GM18951 (cell line): ENCODE measurements around the gene KIRREL3.

Experiments used
- POLR2A ChIP-seq: IDR thresholded peaks from 4 replicates; pipeline ENCODE4 v1.6.1; 2011; ENCODE audit warnings: mild to moderate bottlenecking; ENCODE audit not compliant: insufficient read length, insufficient read depth; ENCODE audit errors: extremely low read depth
- in situ Hi-C: fragments of 300-500 bp; cut with MboI; formaldehyde crosslinking; loops from one replicate; pipeline ENCODE4 v1.12.0; 2022; ENCODE audit warnings: low sequenced_read_pairs, mixed read lengths, inconsistent platforms; ENCODE audit not compliant: unreplicated experiment

Gene KIRREL3

DNA sequence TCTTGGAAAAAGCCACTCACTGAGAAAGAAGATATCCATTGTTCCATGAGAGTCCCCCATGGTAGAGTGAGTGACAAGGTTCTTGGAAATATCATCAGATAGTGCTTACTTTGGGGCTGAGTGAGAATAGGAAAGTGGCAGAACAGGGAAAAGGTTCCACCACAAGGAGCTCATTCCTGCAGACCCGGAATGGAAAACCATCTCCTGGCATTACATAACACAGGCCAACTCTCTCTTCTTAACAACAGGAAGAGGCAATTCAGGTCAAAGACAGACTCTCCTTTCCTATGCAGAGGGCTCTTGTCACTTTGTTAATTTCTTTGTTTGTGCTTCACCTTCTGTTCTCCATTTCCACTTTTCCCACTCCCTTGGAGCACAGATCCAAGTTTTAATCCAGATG lies 259.7 kb downstream of the KIRREL3 start:
- in situ Hi-C loops: no loop called here
- TF ChIP-seq POLR2A: no peak

DNA sequence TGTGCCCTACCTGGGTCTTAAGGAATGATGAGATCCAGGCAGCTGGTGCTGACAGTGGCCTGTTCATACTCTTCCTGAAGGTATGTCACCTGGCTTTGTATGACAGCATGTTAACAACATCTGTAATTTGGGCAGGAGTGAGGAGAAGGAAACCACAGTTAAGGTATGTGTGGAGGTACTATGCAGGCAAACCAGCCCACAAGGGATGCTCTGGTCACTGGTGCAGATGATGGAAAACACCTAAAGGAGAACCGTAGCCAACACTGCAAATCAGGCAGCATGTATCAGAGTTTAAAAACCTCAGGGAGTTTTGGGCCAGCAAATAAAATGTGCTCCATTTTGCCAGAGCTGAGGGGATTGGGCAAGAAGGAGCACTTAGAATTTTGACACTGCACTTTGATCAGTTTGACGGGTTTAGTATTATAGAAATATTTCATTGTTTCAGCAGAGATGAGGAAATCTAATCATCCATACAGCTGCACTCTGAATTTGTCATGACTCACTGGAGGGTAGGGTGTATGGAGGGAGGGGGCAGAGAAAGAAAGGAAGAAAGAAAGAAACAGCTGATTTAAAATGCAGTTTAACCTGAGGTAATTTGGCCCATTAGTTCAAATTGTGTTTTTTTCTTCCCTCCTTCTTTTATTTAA lies 260.9 kb downstream of the KIRREL3 start:
- in situ Hi-C loops: no loop called here
- TF ChIP-seq POLR2A: no peak

DNA sequence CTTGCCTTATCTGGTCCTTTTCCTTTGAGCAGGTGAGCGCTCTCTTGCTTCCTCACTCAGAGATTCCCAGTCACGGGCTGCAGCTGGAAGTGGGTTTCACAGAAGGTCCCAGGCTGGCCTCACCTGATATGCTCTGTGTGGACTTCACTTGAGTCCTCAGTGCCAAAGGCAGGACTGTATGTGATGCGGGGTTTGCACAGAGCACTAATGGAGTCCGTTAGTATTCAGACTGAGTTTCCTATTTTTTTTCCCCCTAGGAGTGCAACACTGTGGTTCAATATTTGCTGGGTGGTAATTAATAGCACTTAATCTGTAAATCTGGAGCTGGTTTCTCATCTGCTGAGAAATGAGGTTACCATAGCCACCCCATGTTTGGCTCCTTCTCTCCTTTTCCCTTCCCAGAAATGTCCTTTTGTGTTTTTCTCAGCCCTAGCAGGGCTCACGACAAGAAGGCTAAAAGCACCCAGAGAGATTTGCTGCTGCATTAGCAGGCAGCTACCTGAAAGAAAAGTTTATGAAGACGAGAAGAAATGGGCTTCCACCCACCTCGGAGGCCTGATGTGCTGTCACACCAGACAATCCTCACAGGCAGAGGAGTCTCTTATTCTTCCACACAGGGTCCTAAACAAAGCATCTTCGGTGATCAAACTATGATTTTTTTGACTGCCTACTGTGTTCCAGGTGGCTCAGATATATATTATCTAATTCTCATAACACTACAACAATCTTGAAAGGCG lies 262.1 kb downstream of the KIRREL3 start:
- in situ Hi-C loops: no loop called here
- no peak for TF ChIP-seq POLR2A

- in situ Hi-C loops: no loop called here
- TF ChIP-seq POLR2A: no peak
These were observed 263.6 kb downstream of the KIRREL3 start for GRCh38 chr11:126736682-126737572.

GRCh38 chr11:126734752-126735151 lies 265.8 kb downstream of the KIRREL3 start:
- TF ChIP-seq POLR2A: no peak
- in situ Hi-C loops: no loop called here

GRCh38 chr11:126733685-126734084 lies 266.9 kb downstream of the KIRREL3 start:
- in situ Hi-C loops: no loop called here

GRCh38 chr11:126732981-126733380 lies 267.6 kb downstream of the KIRREL3 start:
- in situ Hi-C loops: no loop called here
- TF ChIP-seq POLR2A: no peak

More at GRCh38 chr11:126733685-126734084, 266.9 kb downstream of the KIRREL3 start:
- TF ChIP-seq POLR2A: no peak

GRCh38 chr11:126731576-126732142 lies 268.9 kb downstream of the KIRREL3 start:
- no peak for TF ChIP-seq POLR2A
- in situ Hi-C loops: no loop called here

DNA sequence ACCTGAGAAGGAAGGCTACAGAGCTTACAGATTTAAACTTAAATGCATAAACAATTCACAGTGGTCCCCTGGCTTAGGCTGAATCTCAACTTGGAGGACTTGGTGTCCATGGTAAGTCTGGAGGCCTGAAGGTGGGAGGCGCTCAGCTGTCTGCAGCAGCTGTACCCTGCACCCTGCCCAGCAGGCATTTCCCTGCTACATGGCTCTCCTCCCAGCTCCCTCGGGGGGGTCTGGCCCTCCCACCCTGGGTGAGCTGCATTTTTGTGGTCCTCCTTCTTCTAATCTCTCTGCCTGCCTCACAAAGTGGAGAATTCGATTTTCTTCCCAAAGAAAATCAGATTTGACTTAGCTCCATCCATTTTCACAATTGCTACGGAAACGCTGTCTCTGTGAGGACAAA lies 273.2 kb downstream of the KIRREL3 start:
- in situ Hi-C loops: no loop called here
- no peak for TF ChIP-seq POLR2A

- no peak for TF ChIP-seq POLR2A
- in situ Hi-C loops: no loop called here
These were observed 275.0 kb downstream of the KIRREL3 start for GRCh38 chr11:126725521-126725920.

DNA sequence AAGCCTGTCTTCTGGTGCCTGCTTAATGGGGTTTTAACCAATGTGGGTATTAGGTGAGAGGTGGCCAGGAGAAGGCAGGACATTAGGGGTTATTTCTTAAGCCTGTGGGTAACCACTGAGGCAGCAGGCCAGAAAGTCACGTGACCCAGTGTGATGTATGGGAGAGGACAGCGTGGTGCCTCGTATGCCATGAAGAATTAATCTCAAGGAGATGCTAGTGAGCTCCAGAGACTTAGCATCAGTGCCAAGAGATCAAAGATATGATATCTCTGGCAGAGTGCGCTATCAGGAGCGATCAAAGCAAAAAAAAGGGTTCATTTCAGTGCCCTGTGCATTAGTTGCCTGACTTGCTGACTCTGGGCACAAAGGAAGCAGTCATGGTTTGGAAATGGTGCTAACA lies 275.5 kb downstream of the KIRREL3 start:
- in situ Hi-C loops: no loop called here
- no peak for TF ChIP-seq POLR2A

- TF ChIP-seq POLR2A: no peak
- in situ Hi-C loops: no loop called here
These were observed 276.9 kb downstream of the KIRREL3 start for GRCh38 chr11:126723665-126724045.

- in situ Hi-C loops: no loop called here
These were observed 277.5 kb downstream of the KIRREL3 start for GRCh38 chr11:126722956-126723664.

More at GRCh38 chr11:126722956-126723664, 277.5 kb downstream of the KIRREL3 start:
- no peak for TF ChIP-seq POLR2A
